ENCODE data around the gene NELL1.

Gene NELL1

GRCh38 chr11:21514316-21514715 lies 844.9 kb downstream of the NELL1 start:
- DNase-seq = no peak

DNA sequence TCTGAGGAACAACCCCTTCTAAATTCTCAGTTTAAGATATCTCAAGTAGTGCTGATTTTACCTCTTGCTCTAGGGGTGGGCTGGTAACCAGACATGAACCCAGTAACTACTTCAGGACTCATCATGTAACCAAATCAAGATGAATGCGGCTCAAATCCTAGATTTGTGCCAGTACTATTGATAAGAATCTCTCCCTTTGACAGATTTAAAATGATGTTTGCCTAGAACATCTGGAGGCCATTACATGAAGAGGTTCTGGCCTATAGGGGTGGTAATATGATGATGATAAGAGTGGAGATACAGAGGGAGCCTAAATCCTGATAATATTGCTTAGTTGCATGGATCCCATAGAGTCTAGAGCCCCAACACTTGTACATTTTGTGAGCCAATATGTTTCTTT lies 850.9 kb downstream of the NELL1 start:
- no peak for DNase-seq

DNA sequence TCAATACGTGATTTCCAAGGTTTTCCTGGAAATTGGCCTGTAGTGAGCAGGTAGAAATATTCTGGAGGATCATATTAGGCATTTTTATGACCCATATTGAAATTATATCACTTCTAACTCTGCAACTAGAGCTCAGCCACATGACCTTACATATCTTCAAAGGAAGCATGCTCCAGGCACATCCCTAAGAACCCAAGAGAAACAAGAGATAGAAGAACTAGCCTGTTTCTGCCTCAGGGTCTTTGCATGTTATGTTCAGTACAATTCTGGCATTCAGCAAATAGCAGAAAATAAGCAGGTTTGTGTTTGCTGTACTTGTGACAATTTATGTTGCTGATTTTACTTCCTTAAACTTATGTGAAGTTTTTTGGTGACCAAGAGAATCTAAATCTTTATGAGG lies 859.8 kb downstream of the NELL1 start:
- DNase-seq = no peak

- DNase-seq = no peak
Measured at GRCh38 chr11:21534288-21534687, 864.9 kb downstream of the NELL1 start.

DNA sequence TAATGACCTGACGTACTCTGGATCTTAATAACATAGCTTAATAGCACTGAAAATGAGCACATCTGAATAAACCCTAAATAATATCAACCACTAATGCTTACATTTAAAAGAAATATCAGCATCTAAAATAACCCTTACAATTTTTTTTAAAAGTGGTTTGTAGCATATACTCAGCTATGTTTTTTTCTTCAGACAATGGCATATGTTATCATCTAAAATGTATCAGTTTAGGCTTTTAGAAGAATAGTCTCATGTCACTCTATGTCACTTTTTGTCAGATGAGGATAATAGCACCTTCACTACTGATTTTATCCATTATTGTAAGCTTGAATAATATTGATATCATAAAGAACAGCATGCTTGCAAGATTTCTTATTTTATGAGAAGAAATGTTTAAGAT lies 868.6 kb downstream of the NELL1 start:
- DNase-seq = no peak

- DNase-seq = no peak
Measured at GRCh38 chr11:21541187-21541751, 871.9 kb downstream of the NELL1 start.

DNA sequence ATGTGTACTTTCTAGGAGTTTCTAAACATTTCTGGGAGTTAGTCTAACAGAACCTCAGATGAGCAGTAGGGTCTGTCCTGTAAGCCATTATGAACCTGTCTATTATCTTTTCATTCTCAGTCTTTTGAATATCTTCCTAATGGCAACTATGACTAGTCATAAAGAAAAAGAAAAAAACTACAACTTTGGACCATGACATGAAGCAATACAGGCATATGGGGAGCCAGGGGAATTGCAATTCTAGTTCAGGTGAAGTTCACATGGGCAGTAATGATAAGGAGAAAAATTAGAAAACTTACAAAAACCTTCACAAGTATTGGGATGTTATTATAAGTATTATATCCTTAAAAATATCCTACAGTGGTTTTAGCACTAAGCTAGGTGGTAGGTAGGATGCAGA lies 874.5 kb downstream of the NELL1 start:
- DNase-seq = no peak

GRCh38 chr11:21545699-21546098 lies 876.3 kb downstream of the NELL1 start:
- DNase-seq = no peak

DNA sequence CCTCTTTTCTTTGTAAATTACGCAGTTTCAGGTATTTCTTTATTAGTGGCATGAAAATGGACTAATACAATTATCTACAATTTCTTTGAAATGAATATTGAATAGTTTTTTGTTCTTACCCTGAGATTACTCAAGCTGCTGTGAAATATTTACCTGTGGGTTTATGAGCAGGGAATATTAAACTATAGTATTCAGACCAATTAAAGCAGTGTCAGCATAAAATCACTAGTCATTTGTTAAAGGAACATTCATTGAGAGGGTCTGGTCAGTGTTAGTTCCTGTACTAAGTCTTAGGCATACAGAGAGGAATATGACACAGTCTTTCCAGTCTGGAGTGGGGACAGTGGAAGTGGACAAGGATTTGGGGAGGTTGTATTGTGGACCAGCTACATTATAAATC lies 877.3 kb downstream of the NELL1 start:
- no peak for DNase-seq

GRCh38 chr11:21552911-21553310 lies 883.5 kb downstream of the NELL1 start:
- DNase-seq = no peak

- DNase-seq = no peak
Measured at GRCh38 chr11:21553795-21554194, 884.4 kb downstream of the NELL1 start.

DNA sequence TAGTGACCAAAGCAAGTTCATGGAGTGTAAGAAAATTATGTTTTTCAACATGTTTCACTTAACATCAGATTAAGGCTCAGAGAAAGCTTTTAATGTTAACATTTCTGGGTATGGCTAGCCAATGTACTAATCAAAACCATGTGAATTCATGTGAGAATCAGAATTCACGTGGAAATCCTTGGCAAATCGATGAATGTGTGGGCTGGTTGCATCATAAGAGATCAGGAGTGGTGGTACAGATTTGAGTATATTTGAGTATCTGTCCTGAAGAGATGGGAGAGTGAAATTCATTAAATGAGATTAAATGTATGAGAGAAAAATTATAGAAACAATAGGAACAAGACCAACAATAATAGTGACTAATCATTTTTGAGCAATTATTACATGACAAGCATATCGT lies 884.9 kb downstream of the NELL1 start:
- no peak for DNase-seq

GRCh38 chr11:21556926-21557325 lies 887.5 kb downstream of the NELL1 start:
- no peak for DNase-seq

DNA sequence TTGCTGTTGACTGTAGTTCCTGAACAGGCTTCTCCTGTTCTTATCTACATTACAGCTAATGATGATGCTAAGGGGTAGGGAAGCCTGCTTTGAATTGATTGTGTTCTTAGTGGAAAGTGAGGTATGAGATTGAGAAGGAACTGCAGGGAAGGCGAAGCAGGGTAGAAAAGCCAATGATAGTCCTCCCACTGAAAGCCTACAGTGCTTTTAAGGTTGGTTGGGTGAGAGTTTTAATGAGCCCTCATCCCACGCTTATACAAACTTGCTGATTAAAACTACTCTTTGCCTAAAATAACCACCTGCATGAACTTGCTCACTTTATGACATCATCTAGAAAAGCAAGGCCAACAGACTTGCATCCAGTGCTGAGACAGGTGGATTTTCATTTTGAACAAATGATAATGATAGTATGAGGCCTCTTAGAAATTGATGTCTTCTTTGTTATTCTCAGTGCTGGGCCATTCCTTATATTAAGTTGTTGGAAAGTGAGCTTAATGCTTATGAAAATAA lies 891.1 kb downstream of the NELL1 start:
- DNase-seq = no peak

DNA sequence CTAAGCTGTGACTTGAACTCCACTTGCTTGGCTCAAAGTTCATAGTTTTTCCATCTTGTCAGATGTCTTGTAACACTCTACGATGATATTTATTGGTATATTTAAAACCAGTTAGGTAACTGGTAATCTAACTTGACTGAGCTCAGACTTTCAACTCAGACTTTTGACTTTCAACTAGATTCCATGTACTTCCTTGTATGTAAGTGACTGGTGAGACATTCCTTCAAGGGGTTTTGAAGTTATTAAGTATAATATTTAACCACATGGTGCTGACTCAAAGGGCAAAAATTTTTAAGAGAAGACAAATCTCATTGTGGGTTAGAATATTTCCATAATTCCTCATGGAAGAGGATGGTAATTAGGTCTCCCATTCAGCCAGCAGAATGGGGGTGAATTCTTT lies 892.2 kb downstream of the NELL1 start:
- DNase-seq = no peak

DNA sequence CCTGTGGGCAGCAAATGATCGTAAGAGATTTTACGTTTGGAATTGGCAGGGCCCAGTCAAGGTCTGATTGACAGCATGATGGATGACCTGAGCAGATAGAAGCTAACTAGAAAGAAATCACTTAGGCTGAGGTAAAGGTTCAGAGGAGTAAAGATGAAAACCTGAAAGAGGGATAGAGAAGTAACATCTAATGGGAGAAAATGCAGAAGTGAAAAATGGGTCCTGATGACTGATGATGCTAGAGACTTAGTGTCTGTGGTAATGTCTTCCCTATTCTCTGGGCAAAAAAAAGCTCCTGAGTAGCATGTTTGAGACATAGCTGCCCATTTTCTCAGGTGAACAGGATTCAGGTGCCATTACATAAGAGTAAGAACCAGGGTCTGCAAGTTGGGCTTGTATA lies 894.7 kb downstream of the NELL1 start:
- DNase-seq = no peak

DNA sequence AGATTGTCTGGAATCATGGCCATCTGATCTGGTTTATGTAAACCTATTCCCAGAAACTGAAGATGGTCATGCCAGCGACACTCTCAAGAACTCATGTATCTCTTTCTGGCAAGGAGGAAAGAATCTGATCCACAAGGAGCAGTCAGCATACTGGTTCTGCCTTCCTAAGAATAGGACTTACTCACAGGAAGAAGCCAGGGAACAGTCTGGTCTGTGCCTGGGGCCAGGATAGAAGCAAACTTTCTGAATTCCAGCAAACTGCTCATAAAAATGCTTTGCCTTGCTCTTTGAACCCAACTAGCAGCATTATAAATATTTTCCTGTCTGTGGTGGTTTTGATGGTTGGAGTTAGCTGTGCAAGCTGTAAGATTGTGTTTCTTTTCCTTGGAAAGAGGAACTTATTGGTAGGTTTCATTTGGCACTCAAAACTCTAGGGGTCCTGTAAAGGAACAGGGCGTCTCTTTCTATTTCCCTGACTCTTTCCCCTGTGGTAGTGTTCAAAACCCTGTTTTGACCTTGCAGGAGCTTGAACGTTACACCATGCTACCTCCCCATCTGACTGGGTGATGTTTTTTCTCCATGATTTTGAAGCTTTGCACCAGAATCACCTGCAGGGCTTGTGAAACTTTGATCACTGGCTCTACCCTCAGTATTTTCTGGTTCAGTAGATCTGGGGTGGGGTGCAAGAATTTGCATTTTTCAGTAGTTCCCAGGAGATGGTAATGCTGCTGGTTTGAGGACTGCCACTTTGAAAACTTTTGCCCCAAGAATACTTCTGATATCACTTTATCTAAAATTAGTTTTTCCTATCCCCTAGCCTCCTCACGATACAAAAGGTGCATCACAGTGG lies 895.7 kb downstream of the NELL1 start:
- DNase-seq = no peak

DNA sequence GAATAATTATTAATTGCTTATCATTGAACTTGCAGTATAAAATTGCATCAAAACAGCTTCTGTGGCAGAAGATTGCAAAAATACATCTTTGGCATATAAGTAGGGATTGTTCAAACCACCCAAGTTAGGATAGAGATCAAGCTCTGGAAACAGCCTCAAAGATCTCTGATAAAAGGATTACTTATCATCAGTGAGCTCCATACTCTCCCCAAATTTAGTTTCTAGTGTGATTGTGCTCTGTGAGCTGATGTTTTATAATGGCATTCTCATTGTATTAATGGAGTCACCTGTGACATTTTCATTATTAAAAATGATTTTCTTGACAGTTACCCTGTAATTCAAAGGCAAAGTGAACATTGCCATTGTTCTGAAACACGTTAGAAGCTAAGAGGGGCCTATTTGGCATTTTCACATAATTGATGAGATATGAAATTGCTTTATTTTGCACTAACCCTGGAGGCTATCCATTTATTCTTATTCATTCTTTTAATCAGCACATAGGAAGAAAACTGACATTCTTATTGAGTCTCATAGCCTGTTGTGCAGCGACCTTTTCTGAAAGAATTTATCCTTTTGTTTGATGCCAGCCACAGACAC lies 897.2 kb downstream of the NELL1 start:
- DNase-seq = no peak

DNA sequence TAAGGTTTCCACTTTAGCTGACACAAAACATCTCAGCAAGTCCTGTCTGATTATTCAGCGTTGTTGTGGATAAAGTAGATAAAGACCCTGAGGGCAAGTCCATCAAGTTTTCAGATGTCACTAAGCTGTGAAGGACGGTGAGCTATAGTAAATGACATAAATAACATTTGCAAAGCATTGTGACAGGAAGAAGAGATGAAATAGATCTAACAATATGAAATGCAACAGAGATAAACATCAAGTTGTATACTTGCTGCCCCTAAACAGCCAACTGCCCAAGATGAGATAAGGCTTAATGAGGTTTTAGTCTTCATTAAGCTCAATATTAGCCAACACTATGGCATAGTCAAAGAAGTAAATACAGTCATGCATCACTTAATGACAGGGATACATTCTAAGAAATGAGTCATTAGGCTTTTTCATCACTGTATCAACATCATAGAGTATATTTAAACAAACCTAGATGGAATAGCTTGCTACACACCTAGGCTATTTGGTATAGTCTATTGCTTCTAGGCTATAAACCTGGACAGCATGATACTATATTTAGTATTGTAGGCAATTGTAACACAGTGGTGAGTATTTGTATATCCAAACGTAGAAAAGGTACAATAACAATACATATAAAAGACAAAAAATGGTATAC lies 898.4 kb downstream of the NELL1 start:
- no peak for DNase-seq

- DNase-seq = no peak
Measured at GRCh38 chr11:21572210-21572609, 902.8 kb downstream of the NELL1 start.

DNA sequence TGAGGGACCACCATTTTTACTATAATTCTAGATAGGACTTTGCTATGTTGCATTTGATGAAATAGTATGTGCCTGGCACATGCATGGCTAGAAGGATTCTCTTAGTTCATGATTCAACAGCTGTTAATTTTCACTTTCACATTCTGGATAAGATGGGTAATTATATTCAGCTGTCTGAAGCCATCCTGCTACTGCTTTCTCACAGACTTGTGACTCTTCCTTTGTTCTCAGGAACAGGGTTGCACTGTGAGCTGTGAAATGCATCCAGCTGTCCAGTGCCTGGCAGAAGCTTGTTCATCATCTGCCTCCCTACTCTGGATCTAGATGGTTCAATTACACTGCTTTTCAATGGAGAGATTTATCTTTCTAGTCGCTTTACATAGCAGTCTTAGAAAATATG lies 913.4 kb downstream of the NELL1 start:
- no peak for DNase-seq

GRCh38 chr11:21588754-21589153 lies 919.4 kb downstream of the NELL1 start:
- no peak for DNase-seq

DNA sequence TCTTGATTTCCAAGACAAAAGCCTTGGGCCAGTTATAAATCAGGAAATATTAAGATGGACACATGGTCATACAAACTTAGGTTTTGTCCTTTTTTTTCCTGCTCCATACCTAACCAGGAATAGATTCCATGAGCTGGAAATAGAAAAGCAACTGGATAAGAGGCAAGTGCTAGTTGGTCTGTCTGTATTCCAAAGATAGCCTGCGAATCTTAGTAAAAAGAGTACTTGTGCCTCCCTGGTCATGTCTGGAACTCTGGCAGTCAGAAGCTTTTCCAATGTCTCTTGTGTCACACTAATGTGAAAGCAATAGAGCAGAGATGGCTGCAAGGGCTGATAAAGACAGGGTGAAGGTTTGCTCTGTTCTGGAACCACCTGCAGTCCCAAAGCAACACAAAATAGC lies 933.3 kb downstream of the NELL1 start:
- no peak for DNase-seq

GRCh38 chr11:21603886-21604285 lies 934.5 kb downstream of the NELL1 start:
- DNase-seq = no peak

All from GOT3 (cell line).